HK-2 (cell line): ENCODE measurements around the gene AP2A1.

Experiments
- DNase-seq: peaks from one replicate; pipeline ENCODE4 v3.0.0-alpha.2; 2018; ENCODE audit not compliant: unreplicated experiment

The AP2A1 gene

DNA sequence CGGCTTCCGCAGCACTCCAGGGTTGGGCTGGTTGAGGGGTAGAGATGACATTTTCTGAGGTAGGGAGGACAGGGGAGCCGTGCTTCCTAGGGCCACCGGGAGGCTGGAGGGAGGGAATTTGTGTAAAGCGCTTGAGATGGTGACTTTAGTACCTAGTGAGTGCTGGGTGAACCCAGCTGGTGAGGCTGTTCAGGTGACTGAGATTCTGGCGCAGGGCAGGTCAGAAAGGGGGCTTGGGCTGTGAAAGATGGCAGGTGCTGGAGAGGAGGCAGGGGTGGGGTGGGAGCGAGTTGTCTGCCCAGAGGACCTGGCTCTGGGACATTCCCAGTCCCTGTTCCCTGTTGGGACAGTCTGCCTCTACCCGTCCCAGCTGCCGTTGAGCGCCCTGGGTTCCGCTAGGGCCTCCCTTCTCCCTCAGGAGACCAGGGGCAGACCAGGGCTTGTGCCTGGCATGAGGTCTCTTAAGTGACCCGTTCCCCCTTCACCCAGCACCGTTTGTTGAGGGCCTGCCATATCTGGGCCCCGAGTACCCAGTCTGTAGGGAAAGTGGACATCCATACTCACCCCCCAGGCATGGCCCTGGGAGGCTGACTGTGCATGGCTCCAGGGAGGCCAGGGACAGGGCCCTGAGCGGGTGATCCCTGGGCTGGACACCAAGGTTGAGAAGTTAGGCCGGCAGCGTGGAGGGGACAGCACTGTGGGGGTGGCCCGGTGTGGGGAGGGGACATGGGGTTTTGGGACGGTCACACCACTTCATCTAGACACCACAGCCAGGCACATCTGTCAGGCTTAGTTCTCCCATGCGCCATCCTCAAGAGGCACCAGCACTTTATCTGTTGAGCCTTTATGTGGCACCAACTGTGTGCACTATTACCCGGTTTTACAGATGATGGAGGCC, 89.1 kb downstream of the AP2A1 start:
- peak; percentile 34 for DNase-seq

DNA sequence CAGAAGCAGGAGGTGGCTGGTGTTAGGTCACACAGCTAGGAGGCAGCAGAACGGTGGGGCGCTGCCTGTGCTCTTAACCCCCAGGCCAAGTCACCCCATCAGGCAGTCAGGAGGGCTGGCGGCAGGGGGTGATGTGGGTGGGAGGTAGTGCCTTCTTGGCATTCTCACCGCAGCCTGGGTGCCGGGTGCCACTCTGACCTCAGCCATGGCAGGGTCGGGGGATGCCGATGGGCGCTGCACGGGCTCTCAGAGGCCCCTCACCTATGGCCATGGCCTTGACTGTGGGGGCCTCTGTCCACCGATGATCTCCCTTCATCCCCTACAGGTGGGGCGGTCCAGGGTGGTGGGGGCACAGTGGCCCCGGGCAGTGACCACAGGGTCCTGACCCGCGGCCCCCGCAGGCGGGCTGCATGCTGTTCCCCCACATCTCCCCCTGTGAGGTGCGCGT, 89.8 kb downstream of the AP2A1 start:
- DNase-seq = no peak
